Hepatocyte (in vitro differentiated cells): Measurements from ENCODE around the gene TRIM9. TPM values are rescaled to one million over a fixed set of nuclear protein-coding genes. Genes with fewer than 3 reads are reported as not detected.

Source experiments
- DNase-seq: peaks from one replicate; pipeline ENCODE4 v3.0.0-alpha.2; 2016; ENCODE audit warnings: low spot score
- H2AFZ ChIP-seq: fragments of 200-600 bp; sonication (generic); 2 replicates; pipeline ENCODE4 v1.6.0; 2016; ENCODE audit warnings: antibody characterized with exemption, mild to moderate bottlenecking
- H3K27ac ChIP-seq: fragments of 200-600 bp; sonication (generic); 2 replicates; pipeline ENCODE4 v1.5.1; 2016; ENCODE audit warnings: mild to moderate bottlenecking
- H3K27me3 ChIP-seq: fragments of 200-600 bp; sonication (generic); 2 replicates; pipeline ENCODE4 v1.6.1; 2016
- H3K36me3 ChIP-seq: fragments of 200-600 bp; sonication (generic); replicated peaks from 2 replicates; pipeline ENCODE4 v1.5.1; 2016; ENCODE audit warnings: low read depth; ENCODE audit not compliant: insufficient read depth
- H3K4me1 ChIP-seq: fragments of 200-600 bp; sonication (generic); 2 replicates; pipeline ENCODE4 v1.5.1; 2016; ENCODE audit warnings: mild to moderate bottlenecking, moderate library complexity; ENCODE audit not compliant: insufficient read depth
- H3K4me2 ChIP-seq: fragments of 200-600 bp; sonication (generic); 2 replicates; pipeline ENCODE4 v1.6.0; 2016
- H3K4me3 ChIP-seq: fragments of 200-600 bp; sonication (generic); 2 replicates; pipeline ENCODE4 v1.5.1; 2016; ENCODE audit warnings: mild to moderate bottlenecking
- H3K79me2 ChIP-seq: fragments of 200-600 bp; sonication (generic); 2 replicates; pipeline ENCODE4 v1.6.0; 2017; ENCODE audit warnings: mild to moderate bottlenecking
- H3K9me2 ChIP-seq: fragments of 200-600 bp; sonication (generic); replicated peaks from 2 replicates; pipeline ENCODE4 v1.6.0; 2017; ENCODE audit warnings: mild to moderate bottlenecking; ENCODE audit not compliant: insufficient read depth
- H3K9me3 ChIP-seq: fragments of 200-600 bp; sonication (generic); 2 replicates; pipeline ENCODE4 v1.5.1; 2016; ENCODE audit warnings: low read depth, mild to moderate bottlenecking
- H4K20me1 ChIP-seq: fragments of 200-600 bp; sonication (generic); 2 replicates; pipeline ENCODE4 v1.6.0; 2016; ENCODE audit warnings: mild to moderate bottlenecking; ENCODE audit not compliant: insufficient read depth, poor library complexity, severe bottlenecking
- CTCF ChIP-seq: fragments of 200-600 bp; sonication (generic); IDR thresholded peaks from 2 replicates; pipeline ENCODE4 v1.5.1; 2016; ENCODE audit warnings: antibody characterized with exemption, mild to moderate bottlenecking; ENCODE audit not compliant: poor library complexity
- EZH2 ChIP-seq: fragments of 200-600 bp; sonication (generic); IDR thresholded peaks from 2 replicates; pipeline ENCODE4 v1.6.1; 2016; ENCODE audit warnings: antibody characterized with exemption, mild to moderate bottlenecking, borderline replicate concordance
- EZH2phosphoT487 ChIP-seq: fragments of 200-600 bp; sonication (generic); IDR thresholded peaks from one replicate; pipeline ENCODE4 v1.6.1; 2018; ENCODE audit warnings: antibody characterized with exemption, mild to moderate bottlenecking, low read depth, moderate library complexity; ENCODE audit not compliant: unreplicated experiment, severe bottlenecking
- WGBS: methylation state at CpG from one replicate; pipeline ENCODE4 v1.1.6; 2016; ENCODE audit warnings: low lambda C conversion rate; ENCODE audit errors: missing lambda C conversion rate; 5-methylcytosine and 5-hydroxymethylcytosine counted together
- polyA plus RNA-seq: library from polyadenylated mRNA; unstranded; fragments of >200 nt; fragmentation: Nextera tagmentation; extraction: Ambion mirVana; gene quantifications from 2 replicates; pipeline ENCODE4 v1.2.1, GENCODE V29; 2016
- total RNA-seq: library from RNA; depleted of rRNA; stranded (reverse); fragments of >200 nt; gene quantifications from 2 replicates; pipeline ENCODE4 v1.2.3, GENCODE V29; 2014

The TRIM9 gene
- total and polyA plus RNA-seq, 2 experiments from 2014 or later = 0.10 to 0.94 TPM

- Histone ChIP-seq H3K4me1 (peaks cover 7% of the 10 kb centered on the region), H3K79me2 (no peaks in the 10 kb centered on the region), H4K20me1 (no peaks in the 10 kb centered on the region), H3K4me3 (no peak overlapping the region), H3K9me3 (no peaks in the 10 kb centered on the region), H2AFZ (no peak overlapping the region), H3K27ac (no peak overlapping the region), H3K4me2 (no peak overlapping the region), H3K27me3 (no peaks in the 10 kb centered on the region), H3K9me2 (no peaks in the 10 kb centered on the region), H3K36me3 (no peaks in the 10 kb centered on the region)
- TF ChIP-seq CTCF = no peak
- TF ChIP-seq EZH2 = no peak
- WGBS = 44% methylated on average over 1 of the region's 1 CpG
- DNase-seq = no peak
These were observed 75.8 kb downstream of the TRIM9 start for GRCh38 chr14:51019089-51019488.

GRCh38 chr14:51018521-51018920 is 76.4 kb downstream of the TRIM9 start:
- no peaks in the 10 kb centered on the region for H3K9me3 ChIP-seq
- no peak overlapping the region for H3K27ac ChIP-seq
- H3K4me2 ChIP-seq = no peak overlapping the region
- TF ChIP-seq EZH2 (no peak), CTCF (no peak), EZH2phosphoT487 (no peak)
- H3K36me3 ChIP-seq = no peaks in the 10 kb centered on the region
- DNase-seq = no peak
- H3K79me2 ChIP-seq = no peaks in the 10 kb centered on the region
- H2AFZ ChIP-seq = no peak overlapping the region
- H3K9me2 ChIP-seq = no peaks in the 10 kb centered on the region
- 94% methylated on average over 4 of the region's 4 CpGs for WGBS
- H3K4me1 ChIP-seq = peaks cover 2% of the 10 kb centered on the region
- H3K4me3 ChIP-seq = no peak overlapping the region
- H3K27me3 ChIP-seq = no peaks in the 10 kb centered on the region
- H4K20me1 ChIP-seq = no peaks in the 10 kb centered on the region

- Histone ChIP-seq H3K4me3 (no peak overlapping the region), H3K9me3 (no peaks in the 10 kb centered on the region), H2AFZ (no peak overlapping the region), H3K27ac (no peak overlapping the region), H3K4me1 (no peaks in the 10 kb centered on the region), H4K20me1 (no peaks in the 10 kb centered on the region), H3K27me3 (no peaks in the 10 kb centered on the region), H3K36me3 (no peaks in the 10 kb centered on the region), H3K9me2 (no peaks in the 10 kb centered on the region), H3K79me2 (no peaks in the 10 kb centered on the region), H3K4me2 (no peak overlapping the region)
- WGBS = 87% methylated on average over 3 of the region's 3 CpGs
- DNase-seq = no peak
- no peak for TF ChIP-seq EZH2
- no peak for TF ChIP-seq CTCF
- no peak for TF ChIP-seq EZH2phosphoT487
These were observed 80.3 kb downstream of the TRIM9 start for GRCh38 chr14:51014625-51015024.

GRCh38 chr14:51014086-51014485 is 80.8 kb downstream of the TRIM9 start:
- Histone ChIP-seq H2AFZ (no peak overlapping the region), H3K27me3 (no peaks in the 10 kb centered on the region), H3K9me3 (no peaks in the 10 kb centered on the region), H3K27ac (no peak overlapping the region), H4K20me1 (no peaks in the 10 kb centered on the region), H3K4me3 (no peak overlapping the region), H3K4me2 (no peak overlapping the region), H3K79me2 (no peaks in the 10 kb centered on the region), H3K9me2 (no peaks in the 10 kb centered on the region), H3K4me1 (no peaks in the 10 kb centered on the region), H3K36me3 (no peaks in the 10 kb centered on the region)
- TF ChIP-seq EZH2phosphoT487 (no peak), CTCF (no peak), EZH2 (no peak)
- whole genome bisulfite sequencing = 42% methylated on average over 2 of the region's 2 CpGs
- DNase-seq = peak; percentile 46
